Fibroblast of peridontal ligament (primary cell): Measurements from ENCODE around the gene CTCF.

Experiments
- DNase-seq: peaks from one replicate; pipeline ENCODE4 v3.0.0-alpha.2; 2010; ENCODE audit errors: extremely low read depth

Gene CTCF

DNA sequence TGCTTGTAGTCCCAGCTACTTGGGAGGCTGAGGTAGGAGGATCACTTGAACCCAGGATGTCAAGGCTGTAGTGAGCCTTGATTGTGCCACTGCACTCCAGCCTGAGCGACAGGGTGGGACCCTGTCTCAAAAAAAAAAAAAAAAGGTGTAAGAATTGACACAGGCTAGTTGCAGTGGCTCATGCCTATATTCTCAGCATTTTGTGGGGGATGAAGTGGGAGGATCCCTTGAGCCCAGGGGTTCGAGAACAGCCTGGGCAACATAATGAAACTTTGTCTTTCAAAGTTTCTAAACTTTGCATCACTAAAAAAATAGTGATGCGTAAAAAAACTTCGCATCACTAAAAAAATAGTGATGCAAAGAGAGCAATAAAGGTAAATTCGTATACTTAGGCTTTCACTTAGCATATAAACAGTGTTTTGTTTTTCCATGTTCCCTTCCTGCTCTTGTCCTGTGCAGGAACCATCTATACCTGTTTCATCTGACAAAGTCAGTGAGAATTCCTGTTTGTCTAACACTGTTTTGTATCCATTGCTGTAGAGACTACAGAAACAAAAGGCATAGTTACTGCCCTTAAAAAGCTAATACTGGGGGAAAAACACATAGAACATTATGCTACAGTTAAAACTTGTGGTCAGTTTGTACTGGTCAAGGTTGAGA is 32.1 kb downstream of the CTCF start:
- no peak for DNase-seq

GRCh38 chr16:67594956-67595355 is 32.6 kb downstream of the CTCF start:
- no peak for DNase-seq

DNA sequence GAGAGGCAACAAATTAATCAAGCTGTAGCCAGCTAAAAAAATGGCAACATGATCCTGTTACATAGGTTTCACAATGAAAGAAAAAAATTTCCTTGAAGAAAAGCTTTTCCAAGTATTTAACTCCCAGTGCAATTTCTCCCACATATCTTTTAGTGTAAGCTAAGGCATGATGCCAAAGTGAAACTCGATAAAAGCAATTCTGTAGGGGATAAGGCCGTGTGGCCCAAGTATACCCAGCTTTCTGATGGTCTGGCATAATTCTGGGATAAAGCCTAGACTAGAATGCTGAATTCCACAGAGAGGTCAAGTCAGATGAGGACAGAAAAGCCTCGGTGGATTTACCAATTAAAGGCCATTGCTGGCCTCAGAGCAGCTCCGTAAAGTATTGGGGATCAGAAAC is 36.2 kb downstream of the CTCF start:
- peak; percentile 84 for DNase-seq

DNA sequence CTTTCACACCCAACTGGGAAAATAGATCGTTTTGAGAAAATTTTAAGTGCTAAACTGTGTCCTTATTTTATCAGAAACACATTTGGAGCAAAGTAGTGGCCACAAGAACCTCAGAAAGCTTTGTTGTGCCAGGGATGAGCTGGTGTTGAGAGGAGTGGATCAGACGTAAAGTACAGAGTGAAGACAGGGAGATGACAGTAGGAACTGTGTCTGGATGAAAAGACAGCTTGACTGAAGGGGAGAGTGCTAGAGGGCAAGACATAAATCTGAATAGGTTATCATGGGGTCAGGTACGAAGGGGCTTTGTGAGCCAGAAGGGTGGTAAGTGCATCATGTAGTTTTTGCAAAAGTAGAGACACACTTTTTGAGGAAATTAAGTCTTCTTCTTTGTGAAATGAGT is 43.3 kb downstream of the CTCF start:
- DNase-seq = no peak

- no peak for DNase-seq
Measured at GRCh38 chr16:67606632-67607031, 44.3 kb downstream of the CTCF start.

DNA sequence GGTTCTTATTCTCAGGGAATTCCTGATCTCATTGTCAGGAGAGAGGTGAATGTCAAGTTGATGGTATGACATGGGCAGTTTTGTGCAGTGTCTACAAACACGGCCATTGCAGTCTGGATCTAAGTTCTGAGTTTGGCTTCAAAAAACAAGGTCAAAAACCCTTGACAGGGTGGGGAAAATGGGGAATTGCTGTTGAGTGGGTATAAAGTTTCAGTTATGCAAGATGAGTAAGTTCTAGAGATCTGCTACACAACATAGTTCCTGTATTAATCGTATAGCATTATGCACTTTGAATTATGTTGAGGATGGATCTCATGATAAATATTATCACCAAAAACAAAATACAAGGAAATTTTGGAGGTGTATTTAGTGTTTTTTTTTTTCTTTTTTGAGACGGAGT is 46.0 kb downstream of the CTCF start:
- no peak for DNase-seq

- DNase-seq = no peak
Measured at GRCh38 chr16:67613808-67614207, 51.5 kb downstream of the CTCF start.

DNA sequence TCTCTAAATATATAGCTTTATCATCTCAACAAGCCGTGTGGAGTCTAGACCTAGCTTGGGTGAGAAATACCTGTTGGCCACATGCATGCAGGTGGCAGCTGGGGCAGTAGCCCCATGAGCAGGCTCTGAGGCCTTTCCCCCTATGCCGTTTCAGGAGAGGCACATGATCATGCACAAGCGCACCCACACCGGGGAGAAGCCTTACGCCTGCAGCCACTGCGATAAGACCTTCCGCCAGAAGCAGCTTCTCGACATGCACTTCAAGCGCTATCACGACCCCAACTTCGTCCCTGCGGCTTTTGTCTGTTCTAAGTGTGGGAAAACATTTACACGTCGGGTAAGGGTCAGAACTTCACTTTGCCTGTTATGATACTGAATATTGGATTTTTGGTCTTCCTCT is 65.9 kb downstream of the CTCF start:
- no peak for DNase-seq

GRCh38 chr16:67632415-67633172 is 70.3 kb downstream of the CTCF start:
- peak; percentile 55 for DNase-seq

- DNase-seq = no peak
Measured at GRCh38 chr16:67636713-67637112, 74.4 kb downstream of the CTCF start.

- DNase-seq = no peak
Measured at GRCh38 chr16:67637625-67638024, 75.3 kb downstream of the CTCF start.

DNA sequence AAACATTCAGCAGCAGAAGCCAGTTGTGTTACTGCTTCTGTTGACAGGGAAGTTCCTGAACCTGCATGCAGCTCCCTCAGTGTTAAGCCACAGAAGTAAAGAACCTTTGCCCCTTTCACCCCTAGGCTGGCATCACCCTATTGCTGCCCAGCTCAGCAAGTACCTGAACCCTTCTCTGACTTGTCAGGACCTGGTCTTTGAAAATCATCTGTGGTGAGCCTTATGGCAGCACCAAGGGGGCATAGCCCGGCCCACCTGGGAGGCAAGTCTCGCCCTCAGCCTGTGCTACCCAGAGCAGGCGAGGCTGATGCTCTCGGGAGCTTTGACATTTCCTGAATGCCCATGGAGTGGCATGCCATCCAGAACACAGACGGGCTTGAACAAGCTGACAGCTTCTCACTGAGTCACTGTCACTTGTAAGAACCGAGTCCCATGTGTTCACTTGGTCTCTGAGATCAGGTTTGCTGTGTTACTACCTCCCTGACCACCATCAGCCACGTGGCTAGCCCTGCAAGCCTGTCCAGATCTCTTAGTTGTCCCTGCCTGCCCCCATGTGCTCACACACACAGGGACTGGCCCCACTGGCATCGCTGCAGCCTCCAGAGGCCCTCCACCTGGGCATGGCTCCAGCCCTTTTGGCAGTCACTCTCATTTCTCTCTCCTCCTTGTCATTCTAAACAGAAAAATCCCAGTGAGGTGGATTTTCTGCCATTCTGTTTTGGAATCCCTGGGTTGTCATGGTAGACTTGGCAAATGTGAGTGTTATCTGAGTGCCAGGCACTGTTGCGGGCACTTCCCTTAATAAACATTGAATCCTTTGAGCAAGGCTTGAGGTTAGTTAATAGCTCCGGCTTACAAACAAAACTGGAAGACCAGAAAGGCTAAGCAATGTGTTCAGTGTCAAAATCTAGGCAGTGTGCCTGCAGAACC is 79.7 kb downstream of the CTCF start:
- peak; percentile 65 for DNase-seq

- DNase-seq = no peak
Measured at GRCh38 chr16:67644038-67644437, 81.7 kb downstream of the CTCF start.

DNA sequence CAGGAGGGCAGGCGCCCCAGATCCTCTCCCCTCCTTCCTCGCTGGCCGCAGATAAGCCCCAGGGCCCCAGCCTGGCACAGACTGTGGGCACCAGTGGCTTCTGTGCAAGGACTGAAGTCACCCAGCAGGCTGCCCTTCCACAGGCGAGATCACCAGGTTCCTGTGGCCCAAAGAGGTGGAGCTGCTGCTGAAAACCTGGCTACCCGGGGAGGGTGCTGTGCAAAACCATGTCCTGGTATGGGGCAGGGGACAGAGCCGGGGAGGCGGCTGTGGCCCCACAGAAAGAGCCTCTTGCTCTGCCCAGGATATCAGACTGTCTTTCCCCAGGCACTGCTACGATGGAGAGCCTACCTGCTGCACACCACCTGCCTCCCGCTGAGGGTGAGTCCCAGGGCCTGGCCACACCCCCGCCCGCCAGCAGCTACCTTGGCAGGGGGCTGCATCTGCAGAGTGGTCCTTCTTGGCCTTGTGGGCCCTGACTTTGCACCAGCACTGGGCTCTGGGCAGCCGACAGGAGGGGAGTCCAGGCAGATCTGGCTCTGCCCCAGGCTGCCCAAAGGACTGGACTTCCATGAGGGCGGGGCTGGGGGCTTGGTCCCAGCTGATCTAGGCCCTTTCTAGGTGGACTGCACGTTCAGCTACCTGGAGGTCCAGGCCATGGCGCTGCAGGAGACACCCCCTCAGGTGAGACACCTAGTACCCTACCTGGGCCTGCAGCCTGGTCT is 83.2 kb downstream of the CTCF start:
- DNase-seq = no peak

- DNase-seq = no peak
Measured at GRCh38 chr16:67647111-67647651, 84.9 kb downstream of the CTCF start.

DNA sequence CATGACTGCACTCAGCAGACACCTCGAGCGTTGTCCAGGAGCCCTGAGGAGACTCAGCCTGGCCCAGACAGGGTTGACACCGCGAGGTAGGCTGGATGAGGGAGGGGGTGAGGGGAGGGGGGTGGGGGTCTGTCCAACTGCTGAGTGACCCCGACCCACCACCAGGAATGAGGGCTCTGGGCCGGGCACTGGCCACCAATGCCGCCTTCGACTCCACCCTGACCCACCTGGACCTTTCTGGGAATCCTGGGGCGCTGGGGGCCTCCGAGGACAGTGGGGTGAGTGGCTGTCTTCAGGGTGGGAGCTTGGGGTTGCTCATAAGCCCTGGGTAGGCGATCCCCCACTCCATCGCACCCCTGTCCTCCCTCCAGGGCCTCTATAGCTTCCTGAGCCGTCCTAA is 85.4 kb downstream of the CTCF start:
- no peak for DNase-seq

- DNase-seq = no peak
Measured at GRCh38 chr16:67648088-67648763, 85.9 kb downstream of the CTCF start.

- no peak for DNase-seq
Measured at GRCh38 chr16:67648764-67649407, 86.6 kb downstream of the CTCF start.

DNA sequence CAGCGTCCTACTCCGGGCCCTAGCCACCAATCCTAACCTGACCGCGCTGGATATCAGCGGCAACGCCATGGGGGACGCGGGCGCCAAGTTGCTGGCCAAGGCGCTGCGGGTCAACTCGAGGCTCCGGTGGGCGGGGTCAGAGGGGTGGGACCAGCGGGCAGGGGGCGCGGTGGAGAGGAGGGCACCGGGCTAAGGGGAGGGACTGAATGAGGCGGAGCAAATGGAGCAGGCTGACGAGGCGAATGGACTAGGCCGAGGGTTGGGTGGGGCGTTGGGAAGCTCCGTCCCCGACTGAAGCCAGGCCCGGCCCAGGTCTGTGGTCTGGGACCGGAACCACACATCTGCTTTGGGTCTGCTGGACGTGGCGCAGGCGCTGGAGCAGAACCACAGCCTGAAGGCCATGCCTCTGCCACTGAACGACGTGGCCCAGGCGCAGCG is 87.2 kb downstream of the CTCF start:
- no peak for DNase-seq

DNA sequence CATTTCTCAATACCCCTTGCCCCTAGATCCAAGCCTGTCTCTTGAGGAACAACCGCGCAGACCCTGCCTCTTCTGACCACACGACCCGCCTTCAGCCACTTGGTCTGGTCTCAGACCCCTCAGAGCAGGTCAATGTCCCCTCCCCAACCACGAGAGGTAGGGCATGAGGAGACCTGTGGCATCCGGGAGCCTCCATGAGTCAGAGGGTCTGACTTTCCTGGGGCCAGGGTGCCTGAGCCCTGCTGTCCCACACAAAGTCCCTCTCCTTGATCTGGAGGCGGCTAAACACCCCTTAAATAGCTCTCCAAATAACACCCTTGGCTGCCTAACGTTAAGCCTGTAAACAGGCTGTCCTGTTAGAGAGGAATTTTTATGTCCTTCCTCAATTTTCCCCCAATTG is 87.7 kb downstream of the CTCF start:
- no peak for DNase-seq
